Right lobe of liver (tissue), 4 donors: ENCODE results near the gene ITGA2.

Source experiments
- CTCF ChIP-seq, 4 donors: fragments of 200-600 bp in 3 of 4; fragments of 450-650 bp in 1 of 4; IDR thresholded peaks; one replicate each; pipeline versions ENCODE4 v1.5.1 to v1.8.0; 2016 to 2022; ENCODE audit warnings: antibody characterized with exemption in 4 of 4, mild to moderate bottlenecking in 2 of 4
- POLR2A ChIP-seq: fragments of 450-650 bp; IDR thresholded peaks from one replicate; pipeline ENCODE4 v1.6.1; 2017; ENCODE audit warnings: antibody characterized with exemption, mild to moderate bottlenecking
- donor health status: DM: no; HTN: no; CAD: no.
- donor health status: DM: no; HTN: no; CAD: no.
- donor health status: DM: no; HTN: yes; CAD: no.

GRCh38 chr5:53048248-53048647, 59.1 kb downstream of the ITGA2 start:
- TF ChIP-seq POLR2A (no peak), CTCF (IDR thresholded peaks at IDR 0.05) (no peak)
